SK-N-SH (cell line): Measurements from ENCODE around the gene STRADA. TPM values are rescaled to one million over a fixed set of nuclear protein-coding genes. Genes with fewer than 3 reads are reported as not detected.

Experiments used
- CTCF ChIA-PET: fragments of 300-600, 350-600 bp; formaldehyde crosslinking; extraction: SDS; loops from one replicate; lab custom pipeline; 2021; lab: Yijun Ruan, JAX
- POLR2A ChIA-PET: fragments of 350-600 bp; sonication (Branson Sonifier 250); formaldehyde crosslinking; extraction: SDS; loops from one replicate; lab custom pipeline; 2020; ENCODE audit warnings: antibody characterized with exemption, inconsistent platforms; lab: Yijun Ruan, JAX
- DNase-seq: peaks from one replicate; pipeline ENCODE4 v3.0.0; 2012
- H2AFZ ChIP-seq: fragments of 200-600 bp; sonication (generic); 2 replicates; pipeline ENCODE4 v1.8.1; 2016; ENCODE audit warnings: antibody characterized with exemption, mild to moderate bottlenecking, low read depth
- H3F3A ChIP-seq: fragments of 200-600 bp; sonication (generic); replicated peaks from 2 replicates; pipeline ENCODE3; 2016; ENCODE audit warnings: antibody characterized with exemption, mild to moderate bottlenecking; ENCODE audit not compliant: insufficient read depth
- H3K27ac ChIP-seq, 2 experiments: fragments of 200-500 bp in 1 of 2; fragments of 200-600 bp in 1 of 2; sonication (Bioruptor generic) in 1 of 2; sonication (generic), shearing (Covaris generic) in 1 of 2; 2 replicates each; pipeline versions ENCODE4 v1.5.1 to v1.6.1; 2014 to 2016; ENCODE audit warnings: low read depth in 2 of 2, inconsistent platforms in 1 of 2, low read length in 1 of 2, mild to moderate bottlenecking in 1 of 2, mixed read lengths in 1 of 2
- H3K27me3 ChIP-seq: fragments of 200-600 bp; sonication (generic), shearing (Covaris generic); 2 replicates; pipeline ENCODE4 v1.6.1; 2016; ENCODE audit warnings: mixed run types; ENCODE audit not compliant: insufficient read depth
- H3K36me3 ChIP-seq, 2 experiments: fragments of 200-500 bp in 1 of 2; fragments of 200-600 bp in 1 of 2; sonication (Bioruptor generic) in 1 of 2; sonication (generic) in 1 of 2; replicated peaks in 1 of 2; 2 replicates each; pipeline versions ENCODE3 to v1.5.1; 2014 to 2016; ENCODE audit warnings: low read length in 1 of 2, mild to moderate bottlenecking in 1 of 2; ENCODE audit not compliant: insufficient read depth in 2 of 2, control insufficient read depth in 1 of 2
- H3K4me1 ChIP-seq, 2 experiments: fragments of 200-500 bp in 1 of 2; fragments of 200-600 bp in 1 of 2; sonication (Bioruptor generic) in 1 of 2; sonication (generic), shearing (Covaris generic) in 1 of 2; 2 replicates each; pipeline versions ENCODE4 v1.5.1 to v1.6.1; 2014 to 2016; ENCODE audit warnings: low read depth in 1 of 2, low read length in 1 of 2, mixed run types in 1 of 2; ENCODE audit not compliant: insufficient read depth in 2 of 2, control insufficient read depth in 1 of 2
- H3K4me2 ChIP-seq: fragments of 200-600 bp; sonication (generic), shearing (Covaris generic); 2 replicates; pipeline ENCODE4 v1.6.1; 2017; ENCODE audit warnings: mixed run types
- H3K4me3 ChIP-seq, 2 experiments: fragments of 200-500 bp in 1 of 2; fragments of 200-600 bp in 1 of 2; sonication (Bioruptor generic) in 1 of 2; sonication (generic), shearing (Covaris generic) in 1 of 2; 2 replicates each; pipeline versions ENCODE4 v1.5.1 to v1.8.1; 2014 to 2016; ENCODE audit warnings: low read depth in 2 of 2, inconsistent platforms in 1 of 2, low read length in 1 of 2, mild to moderate bottlenecking in 1 of 2, mixed read lengths in 1 of 2, moderate library complexity in 1 of 2
- H3K79me2 ChIP-seq: fragments of 200-600 bp; sonication (generic); 2 replicates; pipeline ENCODE4 v1.8.1; 2017; ENCODE audit warnings: mild to moderate bottlenecking; ENCODE audit not compliant: insufficient read depth
- H3K9ac ChIP-seq: fragments of 200-600 bp; sonication (generic); 2 replicates; pipeline ENCODE4 v1.6.1; 2017; ENCODE audit warnings: mixed run types
- H3K9me2 ChIP-seq: fragments of 200-600 bp; sonication (generic); 2 replicates; pipeline ENCODE4 v1.6.1; 2017; ENCODE audit warnings: mixed run types
- H3K9me3 ChIP-seq: fragments of 200-600 bp; sonication (generic); 2 replicates; pipeline ENCODE4 v1.6.1; 2017; ENCODE audit warnings: mixed run types, mild to moderate bottlenecking, moderate library complexity
- H4K20me1 ChIP-seq: fragments of 200-600 bp; sonication (generic); 2 replicates; pipeline ENCODE4 v1.6.1; 2017; ENCODE audit warnings: mild to moderate bottlenecking, mixed run types; ENCODE audit not compliant: insufficient read depth
- CTCF ChIP-seq: fragments of 200-600 bp; sonication (generic); IDR thresholded peaks from 2 replicates; pipeline ENCODE4 v1.6.1; 2017; ENCODE audit warnings: antibody characterized with exemption, mild to moderate bottlenecking, moderate library complexity
- ELF1 ChIP-seq: IDR thresholded peaks from 2 replicates; pipeline ENCODE4 v1.4.0; 2012
- FOXJ3 ChIP-seq: sonication (generic); formaldehyde crosslinking; IDR thresholded peaks from 2 replicates; pipeline ENCODE4 v1.5.1; 2020; ENCODE audit warnings: mild to moderate bottlenecking, missing genetic modification reagents
- FOXM1 ChIP-seq: IDR thresholded peaks from 2 replicates; pipeline ENCODE4 v1.4.0; 2012; ENCODE audit warnings: low read depth, mild to moderate bottlenecking
- GABPA ChIP-seq: IDR thresholded peaks from 2 replicates; pipeline ENCODE4 v1.4.0; 2012; ENCODE audit warnings: low read depth, mild to moderate bottlenecking
- JUND ChIP-seq: IDR thresholded peaks from 2 replicates; pipeline ENCODE4 v1.4.0; 2012
- MAX ChIP-seq: IDR thresholded peaks from 2 replicates; pipeline ENCODE4 v1.4.0; 2012; ENCODE audit warnings: low read depth
- NFIC ChIP-seq: IDR thresholded peaks from 2 replicates; pipeline ENCODE4 v1.4.0; 2012; ENCODE audit warnings: borderline replicate concordance
- NRF1 ChIP-seq: IDR thresholded peaks from 2 replicates; pipeline ENCODE4 v1.6.1; 2012; ENCODE audit warnings: low read depth, mild to moderate bottlenecking, low read length
- RAD21 ChIP-seq: IDR thresholded peaks from 2 replicates; pipeline ENCODE4 v1.6.1; 2012; ENCODE audit warnings: mild to moderate bottlenecking, low read length
- REST ChIP-seq: IDR thresholded peaks from 2 replicates; pipeline ENCODE4 v1.6.1; 2012; ENCODE audit warnings: mild to moderate bottlenecking, low read depth, low read length, moderate library complexity
- RFX5 ChIP-seq: IDR thresholded peaks from 2 replicates; pipeline ENCODE4 v1.6.1; 2012; ENCODE audit warnings: mild to moderate bottlenecking, improper control_type of control experiment, low read length
- TAF1 ChIP-seq: IDR thresholded peaks from 2 replicates; pipeline ENCODE4 v1.6.1; 2012; ENCODE audit warnings: low read depth, mild to moderate bottlenecking, low read length, moderate library complexity, borderline replicate concordance
- TEAD4 ChIP-seq: IDR thresholded peaks from 2 replicates; pipeline ENCODE4 v1.4.0; 2012; ENCODE audit warnings: mild to moderate bottlenecking, borderline replicate concordance; ENCODE audit not compliant: insufficient read depth
- YY1 ChIP-seq: IDR thresholded peaks from 2 replicates; pipeline ENCODE4 v1.4.0; 2012; ENCODE audit warnings: low read depth, mild to moderate bottlenecking
- ZBTB33 ChIP-seq: IDR thresholded peaks from 2 replicates; pipeline ENCODE4 v1.4.0; 2012; ENCODE audit warnings: low read depth, borderline replicate concordance
- WGBS: methylation state at CpG from one replicate; pipeline ENCODE4 v1.1.6; 2017; ENCODE audit warnings: low lambda C conversion rate; 5-methylcytosine and 5-hydroxymethylcytosine counted together
- polyA plus RNA-seq, 3 experiments: library from polyadenylated mRNA; depleted of rRNA; stranded (reverse); fragments of >200 nt; gene quantifications; 2 replicates each; pipeline ENCODE4 v1.2.3, GENCODE V29; 2012

Gene STRADA
- polyA plus RNA-seq, 1 of the 3 experiments (the other 2 are of a cell fraction) = 37.3 TPM

- Histone ChIP-seq H3K9ac (no peak overlapping the region), H3F3A (peaks cover 9% of the 10 kb centered on the region), H3K4me3 (no peak overlapping the region), H4K20me1 (no peaks in the 10 kb centered on the region), H3K36me3 (peaks cover 13 to 32% of the 10 kb centered on the region in 2 experiments), H3K27ac (no peak overlapping the region), H3K4me2 (no peak overlapping the region), H3K79me2 (peaks cover 10% of the 10 kb centered on the region), H2AFZ (no peak overlapping the region), H3K9me2 (no peaks in the 10 kb centered on the region), H3K27me3 (no peaks in the 10 kb centered on the region), H3K4me1 (peaks cover 9 to 40% of the 10 kb centered on the region in 2 experiments; a peak in 2 of 4 replicates), H3K9me3 (no peaks in the 10 kb centered on the region)
- CTCF ChIA-PET = interaction anchor here (0.9 to 1.5 kb wide), 4 partner anchors 9 to 279 kb away, joined by 3 to 5 read pairs (median 4); partner anchors contain the start of gene MAP3K3
- POLR2A ChIA-PET = no interaction called here
- TF ChIP-seq NFIC (no peak), GABPA (no peak), NRF1 (no peak), RFX5 (no peak), REST (no peak), TAF1 (no peak), YY1 (no peak), CTCF (no peak), FOXM1 (no peak), RAD21 (no peak), JUND (no peak), ZBTB33 (no peak), TEAD4 (no peak), MAX (no peak), ELF1 (no peak), FOXJ3 (no peak)
- no peak for DNase-seq
- 93% methylated on average over 11 of the region's 11 CpGs for WGBS
Observed at GRCh38 chr17:63704259-63704576, 37.4 kb downstream of the STRADA start.
